Activated T-helper 1 cell treated with anti-CD3 and anti-CD28 coated beads, Interleukin-2, amount 50 U/mL, for 16 hours (primary cell): ENCODE data around the gene IRGM.
"Not testable (repeated sequence)": the region's sequence is repeated elsewhere in the genome, so short reads cannot be mapped to it uniquely, and the experiment has no call there.

ENCODE experiments used
- DNase-seq, 2 donors: peaks; one replicate each; pipeline ENCODE4 v3.0.0-alpha.2; 2020; ENCODE audit warnings: low read depth in 1 of 2, low spot score in 1 of 2

Gene IRGM, protein sequence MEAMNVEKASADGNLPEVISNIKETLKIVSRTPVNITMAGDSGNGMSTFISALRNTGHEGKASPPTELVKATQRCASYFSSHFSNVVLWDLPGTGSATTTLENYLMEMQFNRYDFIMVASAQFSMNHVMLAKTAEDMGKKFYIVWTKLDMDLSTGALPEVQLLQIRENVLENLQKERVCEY

DNA sequence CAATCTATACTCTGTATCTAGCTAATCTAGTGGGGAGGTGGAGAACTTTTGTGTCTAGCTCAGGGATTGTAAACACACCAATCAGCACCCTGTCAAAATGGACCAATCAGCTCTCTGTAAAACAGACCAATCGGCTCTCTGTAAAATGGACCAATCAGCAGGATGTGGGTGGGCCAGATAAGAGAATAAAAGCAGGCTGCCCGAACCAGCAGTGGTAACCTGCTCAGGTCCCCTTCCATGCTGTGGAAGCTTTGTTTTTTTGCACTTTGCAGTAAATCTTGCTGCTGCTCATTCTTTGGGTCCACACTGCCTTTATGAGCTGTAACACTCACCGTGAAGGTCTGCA, at the start of gene IRGM:
TSS of gene IRGM (plus strand) at position 214 of the 346 bp plus-strand sequence. CDS start 1,603 bp downstream, outside the sequence.
- DNase-seq: not testable (repeated sequence)

DNA sequence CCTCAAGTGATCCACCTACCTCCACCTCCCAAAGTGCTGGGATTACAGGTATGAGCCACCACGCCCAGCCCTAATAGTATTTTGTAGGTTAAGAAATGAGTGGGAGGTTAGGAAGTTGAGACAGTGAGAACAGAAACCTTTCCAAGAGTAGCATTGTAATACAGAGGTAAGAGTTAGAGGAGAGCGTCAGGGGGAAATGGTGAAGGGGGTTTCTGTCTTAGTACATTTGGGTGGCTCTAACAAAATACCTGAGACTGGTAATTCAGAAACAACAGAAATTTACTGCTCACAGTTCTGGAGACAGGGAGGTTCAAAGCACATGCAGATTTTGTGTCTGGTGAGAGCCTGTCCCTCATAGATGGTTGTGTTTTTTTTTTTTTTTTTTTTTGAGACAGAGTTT, 48.9 kb upstream of the IRGM start:
- no peak for DNase-seq

DNA sequence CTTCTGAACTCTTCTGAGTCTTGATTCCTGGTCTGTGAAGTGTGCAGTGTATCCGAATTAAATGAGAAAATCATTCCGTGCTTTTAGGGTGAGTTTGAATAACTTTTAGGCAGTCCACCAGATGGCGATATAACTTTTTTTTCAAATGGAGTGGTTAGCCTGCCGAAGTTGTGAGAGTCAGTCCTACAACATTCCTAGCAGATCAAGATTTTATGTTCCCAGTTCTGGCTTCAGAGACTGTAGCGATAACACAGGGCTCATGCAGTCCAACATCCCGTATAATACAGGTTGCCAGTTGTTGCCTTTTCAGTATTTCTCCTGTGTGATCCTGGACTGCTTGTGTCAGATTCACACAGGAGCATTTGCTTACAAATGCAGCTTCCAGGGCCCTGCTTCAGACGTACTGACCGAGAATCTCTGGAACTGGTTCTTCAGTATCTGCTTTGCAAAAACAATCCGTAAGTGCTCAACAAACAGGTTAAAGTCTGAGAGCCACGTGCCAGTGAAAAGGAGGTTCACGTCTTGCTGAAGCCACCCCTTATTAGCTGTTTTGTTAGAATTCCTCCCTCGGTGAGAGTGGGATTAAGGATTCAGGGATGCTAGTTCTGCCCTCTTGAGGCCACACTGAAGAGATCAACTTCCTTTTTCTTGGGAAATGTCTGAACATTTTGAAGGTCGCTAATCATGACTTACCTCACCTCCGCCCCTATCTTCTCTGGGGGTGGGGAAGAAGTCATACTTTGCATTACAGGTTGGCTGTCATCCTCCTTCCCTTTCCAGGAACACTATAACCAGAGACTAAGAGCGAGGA, 45.0 kb upstream of the IRGM start:
- no peak for DNase-seq

DNA sequence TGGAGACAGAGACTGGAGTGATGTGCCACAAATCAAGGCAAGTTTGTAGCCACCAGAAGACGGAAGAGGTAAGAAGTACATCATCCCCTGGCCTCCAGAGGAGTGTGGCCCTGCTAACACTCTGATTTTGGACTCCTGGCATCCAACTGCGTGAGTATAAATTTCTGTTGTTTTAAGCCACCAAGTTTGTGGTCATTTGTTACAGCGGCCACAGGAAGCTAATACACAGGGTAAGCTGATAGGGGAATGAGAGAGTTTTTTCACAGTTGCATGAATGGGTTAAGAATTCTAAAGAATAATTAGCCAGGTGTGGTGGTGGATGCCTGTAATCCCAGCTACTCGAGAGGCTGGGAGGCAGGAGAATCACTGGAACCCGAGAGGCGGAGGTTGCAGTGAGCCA, 41.9 kb upstream of the IRGM start:
- DNase-seq: no peak

DNA sequence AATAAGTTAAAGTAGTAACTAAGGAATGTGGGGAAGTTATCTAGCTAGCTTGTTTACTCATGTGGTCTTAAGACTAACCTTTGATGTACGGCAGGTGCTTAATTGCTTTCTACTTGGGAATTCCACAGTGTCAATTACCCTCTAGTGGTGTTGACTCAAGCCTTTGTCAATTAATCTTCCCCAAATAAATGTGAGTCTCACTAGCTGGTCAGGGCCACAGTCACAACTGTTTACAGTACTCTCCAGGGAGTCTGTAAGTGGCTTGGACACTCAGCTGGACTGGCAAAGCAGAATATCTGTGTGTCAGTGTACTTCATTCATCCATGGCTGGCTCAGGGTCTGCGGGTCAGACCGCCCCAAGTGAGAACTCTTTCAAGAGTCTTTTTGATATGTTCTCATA, 37.0 kb upstream of the IRGM start:
- no peak for DNase-seq

DNA sequence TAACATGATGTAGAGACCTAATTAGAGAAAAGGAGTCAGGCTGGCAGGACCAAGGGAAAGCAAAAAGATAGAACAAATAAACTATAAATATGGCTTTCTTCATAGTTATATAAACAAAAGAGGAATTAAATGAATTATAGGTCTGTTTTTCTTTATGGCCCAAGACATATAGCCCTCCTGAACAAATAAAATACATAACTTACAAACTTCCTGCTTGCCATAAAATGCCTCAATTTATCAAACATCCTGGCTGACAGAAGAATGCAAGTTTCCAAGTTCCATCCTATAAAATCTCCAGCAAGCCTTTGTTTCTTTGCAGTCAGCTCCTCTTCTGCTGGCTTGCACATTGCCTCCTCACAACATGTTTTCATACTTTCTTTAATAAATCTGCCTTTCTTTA, 31.3 kb upstream of the IRGM start:
- DNase-seq: no peak

DNA sequence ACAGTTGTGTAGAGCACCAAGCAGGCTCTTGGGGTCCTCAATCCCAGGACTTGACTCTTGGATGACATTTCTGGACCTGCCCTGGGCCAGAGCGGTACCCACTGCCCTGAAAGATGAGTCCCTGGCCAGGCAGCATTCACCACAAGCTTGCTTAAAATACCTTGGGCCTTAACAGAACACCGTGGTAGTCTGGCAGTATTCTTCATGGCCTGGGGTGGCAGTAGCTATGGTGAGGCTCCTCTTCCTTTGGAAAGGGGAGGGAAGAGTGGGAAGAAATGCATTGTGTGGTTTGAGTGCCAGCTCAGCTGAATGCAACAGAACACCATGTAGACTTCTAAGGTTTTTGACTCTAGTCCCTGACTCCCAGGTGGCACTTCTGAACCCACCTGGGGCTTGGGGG, 29.4 kb upstream of the IRGM start:
- DNase-seq: no peak

DNA sequence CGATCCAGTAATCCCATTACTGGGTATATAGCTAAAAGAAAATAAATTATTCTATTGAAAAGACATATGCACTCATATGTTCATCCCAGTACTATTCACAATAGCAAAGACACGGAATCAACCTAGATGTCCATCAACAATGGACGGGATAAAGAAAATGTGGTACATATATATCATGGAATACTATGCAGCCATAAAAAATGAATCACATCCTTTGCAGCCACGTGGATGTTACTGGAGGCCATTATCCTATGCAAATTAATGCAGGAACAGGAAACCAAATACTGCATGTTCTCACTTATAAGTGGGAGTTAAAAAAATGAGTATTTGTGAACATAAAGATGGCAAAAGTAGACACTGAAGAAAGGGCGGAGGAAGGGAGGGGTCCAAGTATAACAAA, 16.6 kb upstream of the IRGM start:
- no peak for DNase-seq

DNA sequence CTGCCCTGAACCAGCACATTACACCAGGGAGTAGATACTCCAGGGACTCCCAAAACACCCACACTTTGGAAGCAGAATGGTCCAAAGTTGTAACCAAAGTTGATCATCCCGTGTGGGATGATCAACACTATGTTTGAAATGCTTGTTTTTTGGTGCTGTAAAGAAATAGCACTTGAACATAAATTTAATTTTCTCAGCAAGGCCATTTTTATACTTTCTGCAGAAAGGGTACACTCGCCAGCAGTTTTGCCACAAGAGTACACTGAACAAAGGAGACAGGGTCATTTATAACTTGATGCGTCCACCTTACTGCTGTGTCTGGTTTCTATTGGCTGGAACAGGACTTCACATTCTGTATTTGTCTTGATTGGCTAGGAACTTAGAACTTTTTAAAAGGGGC, 14.5 kb upstream of the IRGM start:
- not testable (repeated sequence) for DNase-seq

DNA sequence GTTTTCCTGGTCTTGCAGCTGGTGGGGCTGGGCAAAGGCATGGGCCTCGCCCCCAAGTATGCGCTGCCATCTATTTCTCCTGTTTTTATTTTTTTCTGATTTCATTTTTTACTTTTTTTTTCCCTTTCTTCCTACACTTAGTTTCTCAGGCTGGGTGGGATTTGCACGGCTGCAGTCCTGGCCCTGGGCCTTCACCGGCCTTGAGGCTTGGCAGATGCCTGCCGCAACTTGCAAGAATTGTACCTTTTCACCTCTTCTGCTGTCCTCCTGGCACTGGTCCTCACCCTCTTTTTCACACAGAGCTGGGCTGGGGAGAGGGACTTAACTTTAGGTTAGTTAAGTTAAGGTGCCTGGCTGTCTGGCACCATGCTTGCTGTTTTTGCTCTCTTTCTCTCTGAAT, 10.3 kb upstream of the IRGM start:
- DNase-seq: no peak

DNA sequence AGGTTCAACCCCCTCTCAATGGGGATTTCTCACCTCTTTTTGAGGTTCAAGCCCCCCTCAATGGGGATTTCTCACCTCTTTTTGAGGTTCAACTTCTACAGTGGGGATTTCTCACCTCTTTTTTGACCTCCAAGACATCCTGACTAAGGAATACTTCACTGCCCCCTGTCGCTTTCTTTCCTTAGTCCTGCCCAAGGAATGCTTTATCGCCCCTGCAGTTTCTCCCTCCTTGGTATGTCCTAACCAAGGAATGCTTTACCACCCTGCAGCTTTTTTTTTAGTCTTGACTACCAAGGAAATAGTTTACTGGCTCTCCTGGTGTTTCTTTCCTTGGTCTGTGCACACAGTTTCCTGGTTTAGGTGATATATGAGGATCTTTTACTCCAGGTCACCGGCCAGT, 9.6 kb upstream of the IRGM start:
- DNase-seq: no peak

DNA sequence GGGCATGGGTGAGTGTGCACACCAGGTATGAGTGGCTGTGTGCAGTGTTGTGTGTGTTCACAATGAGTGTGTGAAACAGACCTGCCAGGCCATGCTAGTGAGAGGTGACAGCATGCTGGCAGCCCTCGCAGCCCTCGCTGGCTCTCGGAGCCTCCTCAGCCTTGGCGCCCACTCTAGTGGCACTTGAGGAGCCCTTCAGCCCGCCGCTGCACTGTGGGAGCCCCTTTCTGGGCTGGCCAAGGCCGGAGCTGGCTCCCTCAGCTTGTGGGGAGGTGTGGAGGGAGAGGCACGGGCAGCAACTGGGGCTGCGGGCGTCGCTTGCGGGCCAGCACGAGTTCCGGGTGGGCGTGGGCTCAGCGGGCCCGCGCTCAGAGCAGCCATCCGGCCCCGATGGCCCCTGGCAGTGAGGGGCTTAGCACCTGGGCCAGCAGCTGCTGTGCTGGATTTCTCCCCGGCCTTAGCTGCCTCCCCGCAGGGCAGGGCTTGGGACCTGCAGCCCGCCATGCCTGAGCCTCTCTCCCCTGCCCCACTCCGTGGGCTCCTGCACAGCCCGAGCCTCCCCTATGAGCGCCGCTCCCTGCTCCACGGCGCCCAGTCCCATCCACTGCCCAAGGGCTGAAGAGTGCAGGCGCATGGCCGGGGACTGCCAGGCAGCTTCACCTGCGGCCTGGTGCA, 999 bp upstream of the IRGM start:
- not testable (repeated sequence) for DNase-seq

DNA sequence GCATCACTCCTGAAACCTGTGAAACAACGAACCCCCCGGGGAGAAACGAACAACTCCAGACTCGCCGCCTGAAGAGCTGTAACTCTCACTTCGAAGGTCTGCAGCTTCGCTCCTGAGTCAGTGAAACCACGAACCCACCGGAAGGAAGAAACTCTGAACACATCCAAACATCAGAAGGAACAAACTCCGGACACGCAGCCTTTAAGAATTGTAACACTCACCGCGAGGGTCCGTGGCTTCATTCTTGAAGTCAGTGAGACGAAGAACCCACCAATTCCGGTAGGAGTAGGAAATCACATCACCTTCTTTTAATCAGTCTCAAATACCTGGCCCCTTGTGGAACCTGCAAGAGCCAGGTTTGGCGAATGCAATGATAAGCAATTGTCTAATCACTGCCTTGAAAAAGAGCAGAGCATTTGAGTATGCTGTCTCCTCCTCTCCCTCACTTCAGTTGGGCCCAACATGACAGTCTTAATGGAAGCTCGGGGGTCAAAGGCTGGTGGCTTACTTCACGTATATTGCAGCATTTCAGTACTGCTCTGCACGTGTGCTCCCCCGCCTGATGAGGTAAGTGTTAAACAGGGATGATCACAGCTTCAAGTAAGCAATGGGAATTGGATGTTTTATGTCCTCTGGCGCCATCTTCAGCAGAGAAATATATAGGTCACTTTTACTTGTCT, 473 bp downstream of the IRGM start:
- peak; percentile 8 to 11 for DNase-seq

DNA sequence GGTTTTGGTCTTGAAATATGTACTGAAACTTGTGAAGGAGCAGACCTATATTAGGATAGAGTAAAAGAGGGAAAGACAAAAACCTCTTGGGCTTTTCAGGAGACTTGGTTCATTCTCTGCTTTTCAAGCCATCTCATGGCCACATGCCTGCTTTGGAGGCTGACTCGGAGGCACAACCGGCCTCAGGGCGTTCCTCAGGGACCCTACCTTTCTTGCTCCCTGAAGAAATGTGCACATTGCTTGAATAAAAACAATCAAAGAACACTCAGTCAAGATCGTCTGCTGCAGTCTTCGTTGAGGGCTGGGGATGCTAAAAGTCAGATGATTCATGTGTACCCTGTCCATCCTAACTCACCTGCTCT, 994 bp downstream of the IRGM start:
- DNase-seq: no peak

DNA sequence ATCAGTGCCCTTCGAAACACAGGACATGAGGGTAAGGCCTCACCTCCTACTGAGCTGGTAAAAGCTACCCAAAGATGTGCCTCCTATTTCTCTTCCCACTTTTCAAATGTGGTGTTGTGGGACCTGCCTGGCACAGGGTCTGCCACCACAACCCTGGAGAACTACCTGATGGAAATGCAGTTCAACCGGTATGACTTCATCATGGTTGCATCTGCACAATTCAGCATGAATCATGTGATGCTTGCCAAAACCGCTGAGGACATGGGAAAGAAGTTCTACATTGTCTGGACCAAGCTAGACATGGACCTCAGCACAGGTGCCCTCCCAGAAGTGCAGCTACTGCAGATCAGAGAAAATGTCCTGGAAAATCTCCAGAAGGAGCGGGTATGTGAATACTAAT, 1.9 kb downstream of the IRGM start:
- no peak for DNase-seq

DNA sequence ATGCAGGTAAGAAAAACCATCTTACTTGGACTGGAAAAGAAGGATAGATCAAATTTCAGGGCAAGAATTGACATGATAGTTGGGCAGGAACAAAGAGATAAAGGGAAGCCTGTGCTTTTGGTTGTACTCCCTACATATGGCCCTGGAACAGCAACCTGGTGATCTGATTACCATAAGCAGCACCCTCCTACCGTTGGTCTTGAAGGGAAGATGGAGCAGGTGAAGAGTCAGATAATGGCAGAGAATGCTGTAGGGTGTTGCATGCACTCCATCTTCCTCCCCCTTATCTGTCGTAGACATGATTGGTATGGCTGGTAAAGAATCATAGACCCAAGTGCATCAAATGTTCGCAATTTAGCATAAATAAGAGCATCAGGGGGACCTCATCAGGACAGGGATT, 4.7 kb downstream of the IRGM start:
- no peak for DNase-seq

DNA sequence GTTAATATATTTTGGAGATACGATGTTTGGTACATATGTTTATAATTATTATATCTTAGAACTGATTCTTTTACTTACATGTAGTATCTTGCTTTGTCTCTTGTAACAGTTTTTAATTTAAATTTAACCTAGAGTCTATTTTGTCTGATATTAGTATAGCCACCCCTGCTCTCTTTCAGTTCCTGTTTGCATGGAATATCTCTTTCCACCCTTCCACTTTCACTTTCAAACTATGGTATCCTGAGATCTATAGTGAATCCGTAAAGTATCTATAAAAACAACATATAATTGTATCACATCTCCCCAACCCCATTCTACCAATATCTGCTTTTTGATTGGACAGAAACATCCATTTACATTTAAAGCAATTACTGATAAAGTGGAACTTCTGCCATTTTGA, 7.2 kb downstream of the IRGM start:
- DNase-seq: no peak

DNA sequence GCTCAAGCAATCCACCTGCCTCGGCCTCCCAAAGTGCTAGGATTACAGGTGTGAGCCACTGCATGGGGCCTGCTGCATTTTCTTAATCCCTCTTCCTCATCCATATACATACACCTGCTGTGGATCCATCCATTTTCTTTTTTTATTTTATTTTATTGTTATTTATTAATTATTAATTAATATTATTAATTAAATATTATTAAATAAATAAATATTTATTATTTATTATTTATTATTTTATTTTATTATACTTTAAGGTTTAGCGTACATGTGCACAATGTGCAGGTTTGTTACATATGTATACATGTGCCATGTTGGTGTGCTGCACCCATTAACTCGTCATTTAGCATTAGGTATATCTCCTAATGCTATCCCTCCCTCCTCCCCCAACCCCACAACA, 10.4 kb downstream of the IRGM start:
- not testable (repeated sequence) for DNase-seq

DNA sequence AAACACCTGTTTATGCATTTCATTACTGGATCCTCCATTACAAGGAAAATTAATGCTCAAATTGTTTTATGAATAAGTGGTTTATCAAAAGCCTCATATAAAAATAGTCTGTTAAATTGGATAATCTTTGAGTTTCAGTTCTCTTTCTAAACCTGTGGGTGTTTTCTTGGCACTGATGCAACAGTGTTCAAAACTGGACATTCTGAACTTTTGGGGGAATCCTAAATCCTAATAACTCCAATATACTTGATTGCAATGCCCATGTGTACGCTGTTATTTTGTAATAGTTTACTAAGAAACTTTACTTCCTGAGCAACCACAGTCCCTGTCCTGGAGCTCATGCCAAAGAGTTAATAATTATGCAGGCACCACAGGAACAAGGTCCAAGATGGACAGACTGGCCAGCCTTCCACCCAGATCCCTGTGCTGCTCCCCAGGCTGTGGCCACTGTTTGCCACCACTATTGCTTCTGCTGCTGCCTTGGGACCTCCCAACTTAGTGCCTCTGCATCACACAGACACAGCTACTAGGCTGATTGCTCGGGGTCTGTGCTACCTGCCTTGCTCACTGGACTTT, 14.0 kb downstream of the IRGM start:
- DNase-seq: no peak

DNA sequence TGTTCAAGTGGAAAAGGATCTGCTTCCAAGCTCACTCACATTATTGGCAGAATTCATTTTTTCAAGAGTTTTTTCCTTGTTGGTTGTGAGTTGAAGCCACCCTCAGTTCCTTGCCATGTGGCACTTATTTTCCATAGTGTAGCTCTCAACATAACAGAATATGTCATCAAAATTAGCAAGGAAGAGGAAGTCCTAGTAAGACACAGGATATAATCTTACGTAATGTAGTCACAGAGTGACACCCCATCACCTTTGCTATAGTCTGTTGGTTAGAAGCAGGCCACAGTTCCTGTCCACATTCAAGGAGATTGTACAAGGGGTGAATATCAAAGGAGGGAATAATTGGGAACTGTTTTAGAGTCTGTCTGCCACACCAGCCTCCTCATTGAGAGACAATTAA, 15.7 kb downstream of the IRGM start:
- no peak for DNase-seq

DNA sequence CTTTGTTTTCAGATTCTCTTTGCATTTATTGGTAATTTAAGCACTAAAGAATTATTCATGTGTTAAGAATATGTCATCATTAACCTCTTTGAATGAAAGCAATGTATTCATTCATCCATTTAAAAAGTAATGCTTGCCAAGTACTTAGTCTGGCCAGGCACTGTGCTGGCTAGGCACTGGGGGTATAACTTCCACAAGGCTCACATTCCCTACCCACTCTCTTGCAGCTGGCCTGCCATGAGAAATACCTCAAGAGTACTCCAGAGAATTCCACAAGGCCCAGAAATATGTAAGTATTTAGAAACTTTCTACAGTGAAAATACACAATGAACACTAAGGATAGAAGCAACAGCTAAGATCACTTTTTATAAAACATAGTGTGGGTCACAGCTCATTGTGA, 33.0 kb downstream of the IRGM start:
- no peak for DNase-seq
